IMR-90 (cell line): ENCODE data around the gene FGGY.

Source experiments
- BHLHE40 ChIP-seq: fragments of 150-350 bp; IDR thresholded peaks from 2 replicates; pipeline ENCODE4 v1.6.1; 2016; ENCODE audit warnings: mild to moderate bottlenecking, low read depth, low read length
- FOS ChIP-seq: fragments of 150-350 bp; IDR thresholded peaks from 2 replicates; pipeline ENCODE4 v1.6.1; 2016; ENCODE audit warnings: low read depth, low read length
- POLR2A ChIP-seq: IDR thresholded peaks from 2 replicates; pipeline ENCODE4 v1.6.1; 2012; ENCODE audit warnings: mild to moderate bottlenecking, low read depth, low read length
- RAD21 ChIP-seq: IDR thresholded peaks from 2 replicates; pipeline ENCODE4 v1.6.1; 2012; ENCODE audit warnings: low read length, improper control_type of control experiment
- RCOR1 ChIP-seq: IDR thresholded peaks from 2 replicates; pipeline ENCODE4 v1.6.1; 2012; ENCODE audit warnings: mild to moderate bottlenecking, low read length, improper control_type of control experiment; ENCODE audit not compliant: insufficient replicate concordance
- RFX5 ChIP-seq: IDR thresholded peaks from 2 replicates; pipeline ENCODE4 v1.8.0; 2012; ENCODE audit warnings: low read depth, mild to moderate bottlenecking, low read length, moderate library complexity
- SMC3 ChIP-seq: fragments of 150-350 bp; IDR thresholded peaks from 2 replicates; pipeline ENCODE4 v1.6.1; 2016; ENCODE audit warnings: low read depth, mild to moderate bottlenecking, antibody characterized with exemption, low read length, moderate library complexity
- TF ChIP-seq, protein P1 (sequence below): conservative IDR thresholded peaks from 2 replicates; pipeline ENCODE4 v1.5.1; 2012; ENCODE audit warnings: mild to moderate bottlenecking, low read depth, low read length, improper control_type of control experiment
- TF ChIP-seq, protein P2 (sequence below): fragments of 150-350 bp; IDR thresholded peaks from 2 replicates; pipeline ENCODE4 v1.6.1; 2017; ENCODE audit warnings: mild to moderate bottlenecking, antibody characterized with exemption, low read length, low read depth
- TF ChIP-seq, protein P3 (sequence below): fragments of 150-350 bp; IDR thresholded peaks from 2 replicates; pipeline ENCODE4 v1.6.1; 2016; ENCODE audit warnings: low read depth, mild to moderate bottlenecking, low read length, moderate library complexity, borderline replicate concordance

DNA sequence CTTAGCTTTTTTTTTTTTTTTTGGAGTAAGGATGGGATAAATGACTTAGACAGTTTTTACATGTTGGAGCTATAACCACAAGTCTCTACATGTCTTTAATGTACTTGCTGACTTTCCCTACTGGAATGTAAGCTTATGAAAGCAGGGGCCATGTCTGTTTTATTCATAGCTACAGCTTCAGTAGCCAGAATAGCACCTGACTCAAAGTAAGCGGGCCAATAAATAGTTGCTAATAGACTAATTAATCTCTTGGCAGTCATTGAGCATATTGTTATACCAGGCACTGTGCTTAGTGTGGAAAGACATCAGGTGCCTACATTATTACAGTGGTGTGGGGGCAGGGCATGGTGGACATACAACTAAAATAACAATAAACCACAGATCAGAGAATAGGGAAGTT is 433.4 kb downstream of the FGGY start:
- TF ChIP-seq, protein P1, sequence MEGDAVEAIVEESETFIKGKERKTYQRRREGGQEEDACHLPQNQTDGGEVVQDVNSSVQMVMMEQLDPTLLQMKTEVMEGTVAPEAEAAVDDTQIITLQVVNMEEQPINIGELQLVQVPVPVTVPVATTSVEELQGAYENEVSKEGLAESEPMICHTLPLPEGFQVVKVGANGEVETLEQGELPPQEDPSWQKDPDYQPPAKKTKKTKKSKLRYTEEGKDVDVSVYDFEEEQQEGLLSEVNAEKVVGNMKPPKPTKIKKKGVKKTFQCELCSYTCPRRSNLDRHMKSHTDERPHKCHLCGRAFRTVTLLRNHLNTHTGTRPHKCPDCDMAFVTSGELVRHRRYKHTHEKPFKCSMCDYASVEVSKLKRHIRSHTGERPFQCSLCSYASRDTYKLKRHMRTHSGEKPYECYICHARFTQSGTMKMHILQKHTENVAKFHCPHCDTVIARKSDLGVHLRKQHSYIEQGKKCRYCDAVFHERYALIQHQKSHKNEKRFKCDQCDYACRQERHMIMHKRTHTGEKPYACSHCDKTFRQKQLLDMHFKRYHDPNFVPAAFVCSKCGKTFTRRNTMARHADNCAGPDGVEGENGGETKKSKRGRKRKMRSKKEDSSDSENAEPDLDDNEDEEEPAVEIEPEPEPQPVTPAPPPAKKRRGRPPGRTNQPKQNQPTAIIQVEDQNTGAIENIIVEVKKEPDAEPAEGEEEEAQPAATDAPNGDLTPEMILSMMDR = no peak
- no peak for TF ChIP-seq RCOR1
- 0 out of 2 replicates have a peak, but pooled peaks have one; percentile 10 for TF ChIP-seq RAD21
- peak; percentile 67 for TF ChIP-seq BHLHE40
- no peak for TF ChIP-seq RFX5
- peak; percentile 73 for TF ChIP-seq FOS
- TF ChIP-seq, protein P2, sequence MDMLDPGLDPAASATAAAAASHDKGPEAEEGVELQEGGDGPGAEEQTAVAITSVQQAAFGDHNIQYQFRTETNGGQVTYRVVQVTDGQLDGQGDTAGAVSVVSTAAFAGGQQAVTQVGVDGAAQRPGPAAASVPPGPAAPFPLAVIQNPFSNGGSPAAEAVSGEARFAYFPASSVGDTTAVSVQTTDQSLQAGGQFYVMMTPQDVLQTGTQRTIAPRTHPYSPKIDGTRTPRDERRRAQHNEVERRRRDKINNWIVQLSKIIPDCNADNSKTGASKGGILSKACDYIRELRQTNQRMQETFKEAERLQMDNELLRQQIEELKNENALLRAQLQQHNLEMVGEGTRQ = no peak
- no peak for TF ChIP-seq POLR2A
- no peak for TF ChIP-seq SMC3
- TF ChIP-seq, protein P3, sequence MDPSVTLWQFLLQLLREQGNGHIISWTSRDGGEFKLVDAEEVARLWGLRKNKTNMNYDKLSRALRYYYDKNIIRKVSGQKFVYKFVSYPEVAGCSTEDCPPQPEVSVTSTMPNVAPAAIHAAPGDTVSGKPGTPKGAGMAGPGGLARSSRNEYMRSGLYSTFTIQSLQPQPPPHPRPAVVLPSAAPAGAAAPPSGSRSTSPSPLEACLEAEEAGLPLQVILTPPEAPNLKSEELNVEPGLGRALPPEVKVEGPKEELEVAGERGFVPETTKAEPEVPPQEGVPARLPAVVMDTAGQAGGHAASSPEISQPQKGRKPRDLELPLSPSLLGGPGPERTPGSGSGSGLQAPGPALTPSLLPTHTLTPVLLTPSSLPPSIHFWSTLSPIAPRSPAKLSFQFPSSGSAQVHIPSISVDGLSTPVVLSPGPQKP = no peak
